NCI-H1105 treated with DMSO at 0.1 percent for 48 hours (cell line): ENCODE measurements around the gene MPP1.

ENCODE experiments used
- DNase-seq: peaks from one replicate; lab custom pipeline; 2025; lab: John Stamatoyannopoulos, UW

The MPP1 gene

DNA sequence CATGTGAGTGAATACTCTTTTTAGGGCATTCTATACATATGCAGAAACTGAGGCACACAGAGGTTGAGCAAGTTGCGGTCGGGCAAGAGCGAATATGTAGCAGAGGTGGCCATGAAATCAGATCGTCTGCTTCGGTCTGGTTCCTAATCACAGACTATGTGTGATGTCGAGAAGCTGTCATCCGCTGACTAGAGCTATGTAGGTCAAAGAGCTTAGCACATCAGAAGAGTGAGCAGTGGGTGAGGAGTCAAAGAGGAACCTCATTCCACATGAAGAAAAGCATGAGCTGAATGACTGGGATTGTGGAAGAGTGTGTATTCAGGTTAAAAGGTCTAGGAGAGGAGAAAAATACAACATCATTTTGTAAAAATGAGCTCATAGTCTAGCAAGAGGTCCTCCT, 73.4 kb downstream of the MPP1 start:
- no peak for DNase-seq

DNA sequence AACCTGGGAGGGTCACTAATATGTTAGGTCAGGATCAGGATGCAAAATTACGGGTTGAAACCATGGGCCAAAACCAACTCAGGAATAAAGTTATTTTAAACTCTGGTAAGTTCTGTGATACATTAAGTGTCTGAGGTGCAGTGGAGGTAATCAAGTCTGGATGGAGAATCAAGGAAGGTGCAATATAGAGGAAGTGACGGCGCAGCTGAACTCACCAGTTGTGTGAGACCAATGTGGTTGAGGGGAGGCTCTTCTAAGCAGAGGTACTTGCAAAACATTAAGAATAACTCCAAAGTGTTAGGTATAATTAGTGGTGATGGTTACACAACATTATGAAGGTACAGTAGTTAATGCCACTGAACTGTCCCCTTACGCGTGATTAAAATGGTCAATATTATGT, 74.1 kb downstream of the MPP1 start:
- DNase-seq, result no peak

DNA sequence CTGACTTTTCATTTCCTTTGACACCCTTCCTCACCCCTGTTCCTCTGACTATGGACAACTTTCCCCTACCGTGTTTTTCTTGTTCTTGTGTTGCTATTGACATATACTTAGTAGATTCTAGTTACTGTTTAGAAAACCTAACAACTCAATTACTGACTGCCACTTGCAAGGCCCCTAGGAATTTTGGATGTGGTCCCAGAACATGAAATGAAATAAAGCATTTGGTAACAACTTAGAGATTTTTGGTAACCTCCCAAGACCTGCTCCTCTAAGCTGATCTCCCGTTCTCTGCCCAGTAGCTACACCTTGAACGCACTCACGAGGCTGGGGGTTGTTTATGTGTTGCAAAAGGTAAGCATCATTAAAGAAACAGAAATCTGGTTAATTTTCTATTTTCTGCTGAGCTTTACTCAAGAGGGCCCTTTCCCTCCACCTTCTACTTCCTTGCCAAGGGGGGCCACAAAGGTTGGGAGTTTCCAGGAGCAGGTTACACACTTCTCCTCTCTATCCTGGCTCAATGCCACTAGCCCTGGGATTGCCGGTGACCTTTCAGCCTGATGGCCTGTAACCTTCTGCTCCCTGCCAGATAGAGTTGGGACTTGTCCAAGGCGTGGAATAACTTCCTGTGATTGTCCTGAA, 74.9 kb downstream of the MPP1 start:
- peak; percentile 14 for DNase-seq

DNA sequence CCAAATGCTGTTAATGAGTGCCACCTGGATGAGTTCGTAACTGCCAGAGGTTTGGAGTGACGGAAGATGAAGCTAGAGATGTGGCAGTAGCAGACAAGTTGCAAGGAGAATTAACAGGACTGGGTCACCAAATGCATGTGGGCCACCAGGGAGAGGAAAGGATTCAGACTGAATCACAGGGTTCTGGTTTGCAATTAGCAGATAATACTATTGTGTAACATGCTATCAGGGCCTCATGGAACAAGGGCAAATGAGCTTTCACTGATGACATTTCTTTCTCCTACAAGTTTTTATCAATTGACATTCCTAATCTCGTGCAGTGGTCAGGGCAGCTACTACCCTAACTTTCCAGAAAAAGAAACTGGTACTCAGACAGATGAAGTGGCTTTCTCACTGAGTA, 75.8 kb downstream of the MPP1 start:
- DNase-seq, result no peak
